ENCODE data around the gene TBC1D30.

TBC1D30 gene

DNA sequence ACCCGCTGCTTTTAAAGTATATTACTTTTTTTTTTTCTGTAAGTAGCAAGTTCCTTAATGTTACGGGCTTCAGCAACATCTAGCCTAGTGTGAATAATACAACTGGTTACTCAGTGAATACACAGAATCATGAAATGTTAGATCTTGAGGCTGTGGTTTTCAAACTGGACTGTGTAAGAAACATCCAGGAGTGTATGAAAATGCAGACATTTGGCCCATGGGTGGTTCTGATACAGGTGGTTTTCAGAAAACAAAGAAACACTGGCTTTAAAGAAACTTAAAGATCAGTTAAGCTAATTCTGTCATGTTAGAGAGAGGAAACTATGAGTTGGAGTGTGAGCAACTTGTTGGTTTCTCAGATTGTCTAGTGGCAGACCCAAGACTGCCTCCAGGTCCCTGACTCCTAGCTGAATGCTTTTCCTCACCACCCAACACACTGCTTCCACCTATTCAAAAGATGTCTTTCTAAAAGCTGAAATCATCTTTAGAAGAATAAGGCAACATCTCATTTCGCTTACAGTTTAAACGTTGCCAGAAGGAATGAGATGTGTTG is 36.1 kb downstream of the TBC1D30 start:
- no peak for DNase-seq

DNA sequence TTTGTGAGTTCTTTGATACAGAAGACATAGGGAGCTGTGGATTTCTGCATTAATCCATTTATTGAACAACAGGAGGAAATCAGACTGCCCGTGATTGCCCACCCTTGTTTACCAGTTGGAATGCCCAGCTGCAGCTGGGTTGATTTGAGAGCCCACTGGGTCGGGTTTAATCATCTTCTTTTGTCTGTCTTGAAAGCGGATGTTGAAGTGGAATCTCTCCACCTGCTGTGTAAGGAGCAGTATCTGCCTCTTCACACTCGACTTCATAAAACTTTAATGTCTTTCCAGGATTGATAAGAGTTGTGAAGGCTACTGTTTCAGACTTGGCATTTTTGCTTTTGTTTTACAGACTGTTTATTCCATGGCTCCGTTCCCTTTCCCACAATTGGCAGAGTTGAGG is 39.9 kb downstream of the TBC1D30 start:
- DNase-seq: peak; percentile 25

DNA sequence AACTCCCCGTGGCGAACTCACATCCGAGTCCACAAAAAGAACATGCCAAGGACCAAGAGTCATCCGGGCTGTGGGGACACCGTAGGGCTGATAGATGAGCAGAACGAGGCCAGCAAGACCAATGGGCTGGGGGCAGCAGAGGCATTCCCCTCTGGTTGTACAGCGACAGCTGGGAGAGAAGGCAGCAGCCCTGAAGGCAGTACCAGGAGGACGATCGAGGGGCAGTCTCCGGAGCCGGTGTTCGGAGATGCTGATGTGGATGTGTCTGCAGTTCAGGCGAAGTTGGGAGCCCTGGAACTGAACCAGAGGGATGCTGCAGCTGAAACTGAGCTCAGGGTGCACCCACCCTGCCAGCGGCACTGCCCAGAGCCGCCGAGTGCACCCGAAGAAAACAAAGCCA is 50.7 kb downstream of the TBC1D30 start:
- DNase-seq: no peak

DNA sequence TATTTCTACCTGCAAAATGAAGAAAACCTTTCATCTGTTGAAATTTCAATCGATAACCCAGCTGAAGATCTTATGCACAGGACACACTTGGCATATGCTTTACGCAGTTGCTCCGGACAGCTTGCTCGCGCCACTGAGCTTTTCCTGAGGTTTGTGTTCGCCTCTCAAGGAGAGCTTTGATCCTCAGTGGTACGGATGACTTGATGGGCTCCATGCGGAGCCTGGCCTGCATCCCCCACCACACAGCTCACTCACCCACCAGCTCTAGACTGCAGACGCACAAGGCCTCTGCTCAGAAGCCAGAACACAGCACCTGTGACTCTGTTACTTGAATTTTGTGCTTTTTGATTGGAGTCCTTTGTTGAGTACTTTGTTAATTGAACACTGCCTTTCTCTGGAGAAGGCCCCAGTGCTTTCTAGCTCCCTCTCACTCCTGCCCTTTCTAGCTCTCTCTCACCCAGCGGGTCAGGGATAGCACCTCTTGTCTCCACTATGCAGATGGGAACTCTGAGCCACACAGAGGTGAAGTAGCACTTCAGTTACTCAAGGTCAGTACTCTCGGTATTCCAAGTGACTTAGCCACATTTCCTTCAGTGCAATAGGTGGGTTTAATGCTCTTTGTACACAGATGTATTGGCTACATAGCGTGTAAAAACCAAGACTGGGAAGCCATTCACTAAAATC is 52.1 kb downstream of the TBC1D30 start:
- DNase-seq: no peak

DNA sequence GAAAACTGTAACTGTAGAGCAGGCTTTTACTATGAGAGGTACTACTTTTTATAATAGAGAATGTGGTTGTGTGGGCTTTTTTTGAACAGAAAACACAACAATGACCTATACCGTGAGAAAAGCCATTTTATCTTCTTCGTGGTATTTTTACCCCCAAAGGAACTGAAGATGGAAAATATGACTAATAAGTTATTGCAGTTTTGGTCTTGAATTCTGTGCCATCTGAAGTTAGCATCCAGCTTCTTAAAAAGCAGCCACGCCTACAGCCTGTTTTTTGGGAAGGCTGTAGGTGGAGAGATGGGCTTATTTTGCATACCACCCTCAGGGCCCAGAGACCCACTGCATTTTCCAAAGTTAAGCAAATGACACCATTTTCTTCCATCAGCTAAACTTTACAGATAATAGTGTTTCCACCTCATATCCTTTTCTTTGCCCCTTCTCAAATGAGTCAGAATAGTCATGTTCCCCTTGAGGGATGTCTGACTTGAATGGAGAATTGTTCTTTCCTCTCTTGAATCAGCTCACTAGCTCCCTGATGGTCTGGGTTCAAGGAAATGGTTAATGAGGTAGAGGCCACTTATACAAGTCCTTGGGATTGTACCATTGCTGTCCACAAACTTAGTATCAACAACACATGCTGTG is 53.0 kb downstream of the TBC1D30 start:
- no peak for DNase-seq

DNA sequence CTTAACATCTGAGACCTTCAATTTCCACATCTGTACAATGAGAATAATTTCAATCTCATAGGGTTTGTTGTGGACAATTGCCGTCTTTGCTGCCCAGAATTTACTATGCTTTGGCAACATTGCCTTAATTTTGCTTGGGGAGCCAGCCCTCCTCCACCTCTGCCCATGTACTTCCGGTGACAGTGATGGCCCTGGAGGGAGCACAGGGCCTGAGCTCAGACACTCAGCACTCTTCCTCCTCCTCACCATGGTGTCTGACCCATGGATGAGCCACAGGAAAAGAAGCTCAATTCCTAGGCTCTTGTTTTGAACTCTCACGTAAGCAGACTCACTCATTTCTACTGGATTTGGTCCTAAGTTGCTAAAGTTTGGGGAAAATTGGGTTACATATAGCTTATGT is 58.2 kb downstream of the TBC1D30 start:
- DNase-seq: no peak

DNA sequence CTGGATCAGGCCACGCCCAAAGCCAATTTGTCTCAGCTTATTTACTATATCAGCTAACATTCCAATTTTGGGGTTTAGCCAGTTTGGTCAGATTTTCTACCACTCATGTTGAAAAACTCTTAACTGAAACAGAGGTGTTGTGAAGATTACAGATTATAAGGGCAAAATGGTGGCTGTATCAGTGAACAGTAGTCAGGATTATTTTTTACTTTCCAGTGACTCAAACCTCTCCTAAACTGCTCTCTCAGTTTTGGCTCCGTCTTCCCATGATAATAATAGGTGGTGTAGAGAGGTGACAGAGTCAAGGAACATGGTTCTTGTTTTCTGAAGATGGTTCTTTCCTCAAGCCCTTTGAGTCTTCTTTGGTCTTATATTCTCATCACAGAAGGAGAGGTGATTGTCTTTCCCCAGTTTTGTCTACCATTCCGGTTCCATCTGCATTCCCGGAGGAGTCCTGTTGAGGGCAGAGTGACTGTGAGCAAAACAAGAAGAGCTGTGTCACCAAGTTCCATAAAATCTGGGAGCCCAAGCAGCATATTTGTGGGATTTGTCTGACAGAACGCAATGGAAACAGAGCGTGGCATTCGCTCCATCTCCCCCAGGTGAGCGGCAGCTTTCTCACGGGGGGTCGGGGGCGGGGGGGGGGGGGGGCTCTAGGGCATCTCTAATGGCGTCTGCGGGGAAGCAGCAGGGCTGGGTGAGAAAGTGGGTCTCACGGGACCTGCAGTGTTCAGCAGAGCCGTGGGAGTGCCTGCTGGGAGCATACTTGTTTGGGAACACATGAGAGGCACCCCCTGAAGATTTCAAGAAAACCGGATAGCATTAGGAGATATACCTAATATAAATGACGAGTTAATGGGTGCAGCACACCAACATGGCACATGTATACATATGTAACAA is 59.1 kb downstream of the TBC1D30 start:
- no peak for DNase-seq

DNA sequence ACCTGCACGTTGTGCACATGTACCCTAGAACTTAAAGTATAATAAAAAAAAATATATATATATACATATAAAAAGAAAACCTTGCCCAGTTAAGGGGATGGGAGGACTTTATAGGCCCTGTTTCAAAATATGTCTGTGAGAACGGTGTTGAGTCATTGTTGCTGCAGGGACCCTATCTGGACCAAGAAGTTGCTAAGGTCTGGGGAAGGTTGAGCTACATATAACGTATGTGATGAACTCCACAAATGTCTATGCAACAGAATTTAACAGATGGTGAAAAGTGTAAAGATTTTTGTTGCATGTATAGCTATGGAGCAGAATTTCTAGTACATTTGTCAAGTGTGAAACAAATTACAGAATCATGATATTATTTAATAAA is 59.7 kb downstream of the TBC1D30 start:
- DNase-seq: no peak

DNA sequence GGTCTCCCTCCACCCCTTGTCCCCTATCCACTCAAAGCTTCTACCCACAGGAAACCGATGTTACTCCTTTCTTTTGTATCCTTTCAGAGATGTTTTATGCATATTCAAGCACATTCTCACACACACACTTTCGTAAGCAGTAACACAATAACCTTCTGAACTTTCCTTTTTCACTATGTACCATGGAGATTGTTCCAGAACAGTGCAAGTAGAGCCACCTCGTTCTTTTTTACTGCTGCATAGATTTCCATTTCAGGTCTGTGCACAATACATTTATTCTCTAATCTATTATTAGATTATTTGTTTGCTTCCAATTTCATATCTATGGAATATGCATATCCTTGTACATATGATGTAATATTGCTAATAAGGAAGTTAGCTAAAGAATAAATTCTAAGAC is 60.3 kb downstream of the TBC1D30 start:
- no peak for DNase-seq

DNA sequence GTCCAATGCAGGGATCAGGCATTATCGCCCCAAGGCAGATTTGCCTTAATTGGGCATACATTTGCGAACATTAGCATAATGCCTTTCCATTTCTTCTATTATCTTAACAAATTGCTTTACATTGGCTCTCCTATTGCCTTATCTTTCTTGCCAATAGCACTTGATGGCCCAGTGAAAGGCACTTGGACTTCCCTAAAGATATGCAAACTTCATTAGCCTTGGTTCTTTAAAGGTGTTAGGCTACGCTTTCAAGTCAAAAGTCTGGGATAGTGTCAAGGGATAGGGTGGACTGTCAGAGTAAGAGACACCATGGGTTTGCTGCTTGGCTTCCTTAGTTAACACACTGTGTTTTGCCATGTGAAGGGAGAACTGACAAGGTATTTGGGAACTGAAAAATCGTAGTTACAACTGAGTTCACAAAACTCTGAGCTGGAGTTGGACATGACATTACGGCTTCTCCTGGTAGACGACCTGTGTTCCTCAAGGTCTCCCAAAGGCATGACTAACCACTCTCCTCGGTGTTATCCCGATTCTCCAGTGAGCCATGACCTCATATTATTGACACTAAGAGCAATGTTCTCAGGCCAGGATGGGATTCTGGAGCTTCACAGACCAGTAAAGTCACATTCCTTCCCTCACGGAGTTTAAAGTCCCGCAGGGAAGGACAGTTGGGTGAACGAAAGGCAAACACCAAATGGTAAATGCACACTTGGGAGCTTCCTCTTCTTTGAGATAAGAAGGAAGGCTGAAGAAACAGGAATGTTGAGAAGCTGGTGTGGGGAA is 65.2 kb downstream of the TBC1D30 start:
- no peak for DNase-seq

DNA sequence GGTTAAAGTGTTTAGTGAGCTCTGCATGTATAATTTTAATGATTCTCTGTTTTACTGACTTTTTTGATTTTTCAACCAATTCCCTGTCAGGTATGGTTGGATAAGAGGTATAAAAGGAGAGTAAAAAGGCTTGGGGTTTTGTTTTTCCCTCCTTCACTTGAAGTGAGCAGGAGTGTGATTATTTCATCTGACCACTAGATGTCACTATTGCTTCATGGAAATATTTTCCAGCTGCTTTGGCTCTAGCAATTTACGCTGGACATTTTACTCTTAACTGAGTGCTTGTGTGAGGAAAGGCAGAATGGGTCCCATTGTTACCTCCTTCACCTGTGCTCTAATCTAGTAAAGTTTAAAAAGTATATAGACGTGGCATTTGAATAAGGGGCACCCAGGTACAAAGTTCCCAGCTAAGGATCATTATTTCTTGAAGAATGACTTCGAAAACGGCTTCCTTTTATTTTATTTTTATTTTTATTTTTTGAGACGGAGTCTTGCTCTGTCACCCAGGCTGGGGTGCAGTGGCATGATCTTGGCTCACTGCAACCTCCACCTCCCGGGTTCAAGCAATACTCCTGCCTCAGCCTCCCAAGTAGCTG is 66.5 kb downstream of the TBC1D30 start:
- peak; percentile 91 for DNase-seq

DNA sequence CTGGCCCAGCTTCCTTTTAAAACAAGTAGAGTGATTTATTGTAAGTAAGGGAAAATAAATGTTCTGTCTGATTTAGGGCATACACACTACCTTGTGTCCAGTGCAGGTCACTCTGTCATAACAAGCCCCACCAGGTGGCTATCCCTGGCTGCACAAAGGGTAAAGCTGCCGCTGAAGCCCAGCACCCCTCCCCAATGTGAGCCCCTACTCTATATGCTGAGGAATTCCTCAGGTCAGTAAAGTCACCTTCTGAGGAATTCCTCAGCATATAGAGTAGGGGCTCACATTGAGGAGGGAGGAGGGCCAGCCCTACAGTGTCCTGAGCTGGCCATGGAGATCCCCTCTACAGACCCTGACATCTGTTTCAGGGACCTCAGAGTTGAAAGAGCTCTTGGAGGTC is 67.2 kb downstream of the TBC1D30 start:
- no peak for DNase-seq

DNA sequence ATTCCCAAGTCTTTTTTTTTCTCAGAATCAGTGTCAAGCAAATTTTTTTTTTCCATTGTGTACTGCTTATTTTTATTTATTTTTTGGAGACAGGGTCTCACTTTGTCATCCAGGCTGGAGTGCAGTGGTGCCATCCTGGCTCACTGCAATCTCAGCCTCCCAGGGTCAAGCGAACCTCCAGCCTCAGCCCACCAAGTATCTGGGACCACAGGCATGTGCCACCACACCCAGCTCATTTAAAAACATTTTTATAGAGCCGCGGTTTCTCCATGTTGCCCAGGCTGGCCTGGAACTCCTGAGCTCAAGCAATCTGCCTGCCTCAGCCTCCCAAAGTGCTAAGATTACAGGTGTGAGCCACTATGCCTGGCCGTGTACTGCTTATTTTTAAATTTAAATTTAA is 68.1 kb downstream of the TBC1D30 start:
- DNase-seq: no peak

DNA sequence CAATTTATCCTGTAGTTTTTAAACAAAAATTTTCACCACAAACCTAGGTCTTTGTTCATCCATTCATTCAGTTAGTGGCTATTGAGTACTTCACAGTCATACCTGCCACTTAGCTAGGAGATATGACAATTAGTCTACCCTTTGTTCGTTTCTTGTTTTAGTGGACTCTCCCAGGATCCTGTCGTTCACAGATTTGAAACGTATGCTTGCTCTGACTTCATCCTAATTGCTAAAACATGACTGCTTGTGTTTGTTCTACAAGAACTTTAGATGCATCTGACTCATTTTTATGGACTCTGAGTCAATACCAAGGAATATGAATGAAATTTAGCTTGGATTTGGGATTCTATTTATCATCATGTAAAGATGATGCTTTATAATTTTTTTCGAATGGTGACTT is 69.5 kb downstream of the TBC1D30 start:
- no peak for DNase-seq

DNA sequence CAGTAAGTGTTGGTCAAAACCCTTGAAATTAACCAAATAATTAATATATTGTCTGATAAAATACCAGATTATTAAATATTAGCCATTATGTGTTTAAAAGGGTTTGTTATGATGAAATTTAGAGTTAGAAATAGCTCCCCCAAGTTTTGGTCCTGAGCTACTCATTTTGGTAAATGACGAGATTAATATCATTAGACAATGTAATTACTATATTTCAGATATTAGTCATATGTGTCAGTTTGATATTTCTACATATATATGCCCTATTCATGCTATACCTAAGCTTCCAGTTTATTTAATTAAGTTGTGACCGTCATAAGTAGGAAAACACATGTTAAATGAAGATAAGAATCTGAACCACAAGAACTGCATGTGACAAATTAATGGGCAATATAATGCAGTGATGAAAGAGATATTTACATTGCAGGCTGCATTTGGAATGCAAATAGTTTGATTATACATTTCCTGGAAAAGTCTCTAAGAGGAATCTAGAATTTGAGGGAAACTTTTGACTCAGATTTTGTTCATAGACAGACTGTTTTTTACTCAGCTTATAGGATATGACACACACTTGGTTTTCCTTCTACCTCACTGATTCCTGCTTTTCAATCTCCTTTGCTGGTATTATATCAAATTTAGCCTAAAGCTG is 70.5 kb downstream of the TBC1D30 start:
- no peak for DNase-seq

DNA sequence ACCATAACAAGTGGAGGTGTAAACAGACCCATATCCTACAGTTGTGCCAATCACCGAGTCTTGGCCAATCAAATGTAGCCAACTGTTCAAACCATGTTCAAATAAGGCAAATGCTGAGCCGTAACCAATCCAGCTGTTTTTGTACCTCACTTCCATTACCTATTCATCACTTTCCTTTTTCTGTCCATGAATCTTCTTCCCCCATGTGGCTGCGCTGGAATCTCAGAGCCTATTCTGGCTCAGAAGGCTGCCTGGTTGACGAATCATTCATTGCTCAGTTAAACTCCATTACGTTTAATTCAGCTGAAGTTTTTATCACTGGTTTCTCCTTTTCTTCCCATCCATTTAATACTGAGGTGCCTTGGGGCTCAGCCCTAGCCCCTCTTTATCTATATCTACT is 71.1 kb downstream of the TBC1D30 start:
- DNase-seq: no peak

DNA sequence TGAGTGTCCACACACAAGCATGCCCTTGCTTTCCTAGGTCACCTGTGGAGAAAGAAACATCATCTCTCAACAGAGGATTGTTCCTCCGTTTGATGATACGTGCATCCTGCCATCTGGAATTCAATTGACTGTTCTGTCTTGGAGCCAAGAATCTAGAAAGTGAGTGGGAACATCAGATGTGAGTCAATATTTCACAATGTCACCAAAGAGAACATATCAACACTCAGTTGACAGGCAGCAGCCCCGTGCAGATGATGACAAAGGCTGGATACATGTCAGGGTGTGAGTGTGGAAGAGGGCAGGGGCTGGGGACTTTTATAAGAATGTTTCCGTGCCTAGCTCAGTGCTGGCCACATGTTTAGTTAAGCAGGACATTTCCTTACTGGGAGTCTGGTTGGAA is 76.1 kb downstream of the TBC1D30 start:
- no peak for DNase-seq

DNA sequence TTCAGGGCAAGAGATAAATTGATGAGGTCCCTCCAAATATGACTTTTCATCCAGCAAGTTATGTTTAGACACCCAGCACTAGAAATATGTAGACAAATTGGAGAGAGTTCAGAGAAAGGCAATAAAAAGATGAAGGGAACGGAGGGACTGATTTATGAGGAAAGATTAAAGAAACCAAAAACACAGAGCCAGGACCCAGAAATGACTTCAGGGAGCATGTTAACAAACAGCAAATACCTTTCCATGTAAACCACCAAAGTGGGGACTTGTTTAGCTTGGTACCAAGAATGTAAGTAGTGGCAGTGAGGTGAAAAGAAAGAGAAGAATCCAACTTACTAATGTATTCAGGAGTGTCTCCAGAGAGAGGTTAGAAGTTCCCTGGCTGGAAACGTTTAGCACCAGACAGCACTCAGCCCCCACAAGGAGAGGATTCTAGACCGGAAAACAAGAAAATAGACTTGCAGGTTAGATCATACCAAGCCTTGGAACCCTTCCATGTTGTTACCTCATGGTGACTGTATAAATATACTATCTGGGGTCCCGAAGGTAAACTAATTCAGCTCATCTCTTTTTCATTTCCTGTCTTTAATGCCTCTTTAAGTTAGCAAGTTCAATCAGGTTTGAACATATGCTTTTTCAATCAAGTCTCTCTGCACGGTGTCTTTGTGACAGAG is 79.2 kb downstream of the TBC1D30 start:
- DNase-seq: peak; percentile 25

DNA sequence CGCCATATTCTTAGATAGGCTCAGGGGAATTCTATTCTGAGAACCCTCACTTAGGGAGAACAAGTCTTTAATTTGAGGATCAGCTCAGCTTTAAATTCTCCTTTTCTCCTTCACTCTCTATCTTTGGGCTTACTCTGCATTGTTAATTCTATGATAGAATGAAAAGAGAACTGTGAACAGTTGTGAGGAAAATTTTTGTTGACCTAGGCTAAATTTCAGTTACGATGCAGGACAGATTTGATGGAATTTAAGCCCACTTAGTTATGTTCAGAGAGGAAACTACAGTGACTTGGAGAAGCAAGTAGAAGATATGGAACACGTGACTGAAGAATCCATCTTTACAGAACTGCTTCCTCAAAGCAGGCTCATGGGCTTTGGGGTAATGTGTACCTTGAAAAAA is 82.7 kb downstream of the TBC1D30 start:
- DNase-seq: no peak

DNA sequence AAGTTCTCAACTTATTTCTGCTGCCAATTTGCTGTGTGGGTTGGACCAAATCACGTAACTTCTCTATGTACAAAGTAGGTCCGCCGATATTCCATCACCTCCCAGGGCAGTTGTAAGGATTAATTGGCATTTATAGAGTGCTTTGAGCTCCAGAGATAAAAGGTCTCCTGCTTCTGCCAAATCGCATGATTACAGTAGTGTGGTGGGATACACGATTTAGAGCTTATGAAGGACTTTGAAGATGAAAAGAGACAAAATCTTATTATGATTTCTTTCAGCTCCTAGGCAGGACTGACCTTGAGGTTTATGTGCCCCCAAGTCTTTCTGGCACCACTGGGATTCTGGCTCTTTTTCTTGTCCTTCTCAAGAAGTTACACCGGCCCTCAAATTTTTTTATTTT is 84.7 kb downstream of the TBC1D30 start:
- DNase-seq: no peak

DNA sequence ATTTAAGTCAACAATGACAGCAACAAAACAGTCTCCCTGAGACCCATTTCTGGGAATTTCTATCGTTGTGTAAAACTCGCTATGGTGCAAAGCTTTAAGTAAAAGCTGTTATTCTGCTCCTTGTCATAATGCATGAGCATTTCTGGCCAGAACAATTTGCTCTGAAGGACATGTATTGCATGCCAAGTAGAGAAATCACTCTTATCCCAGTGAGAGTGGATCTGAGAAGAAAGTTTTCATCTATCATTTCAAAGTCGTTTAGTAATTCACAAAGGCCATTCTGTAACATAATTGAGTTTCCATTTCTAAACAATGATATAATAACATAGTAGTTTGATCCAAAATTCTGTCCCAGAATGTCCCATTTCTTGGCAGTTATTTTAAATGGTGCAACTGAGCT is 86.6 kb downstream of the TBC1D30 start:
- DNase-seq: peak; percentile 47

All from eye (tissue), 1 donor.